ENCODE data around the gene PSMG4. TPM values are rescaled to one million over a fixed set of nuclear protein-coding genes. Genes with fewer than 3 reads are reported as not detected.

Gene PSMG4
- total and polyA plus RNA-seq, 8 donors: 4.0 to 92.7 (median 27.4) TPM

GRCh38 chr6:3268680-3269079 lies 9.9 kb downstream of the PSMG4 start:
- intact Hi-C loops (cut with DNase I; ENCODE audit: low total_unique reads): no loop called here
- no peak for DNase-seq
- H3K27me3 ChIP-seq: no peaks in the 10 kb centered on the region
- H3K36me3 ChIP-seq: peaks cover 15 to 83% (median 72%) of the 10 kb centered on the region in 4 donors
- H3K4me3 ChIP-seq: no peak overlapping the region
- 75 to 89% (median 81%) methylated on average over 10 to 11 of the region's 11 CpGs for whole genome bisulfite sequencing, 5 donors
- H3K4me1 ChIP-seq: peaks cover 0 to 25% (median 12%) of the 10 kb centered on the region in 4 donors
- no peaks in the 10 kb centered on the region for H3K9me3 ChIP-seq
- no peak overlapping the region for H3K27ac ChIP-seq
- TF ChIP-seq POLR2A (IDR thresholded peaks at IDR 0.05): no peak
- TF ChIP-seq, protein P1, sequence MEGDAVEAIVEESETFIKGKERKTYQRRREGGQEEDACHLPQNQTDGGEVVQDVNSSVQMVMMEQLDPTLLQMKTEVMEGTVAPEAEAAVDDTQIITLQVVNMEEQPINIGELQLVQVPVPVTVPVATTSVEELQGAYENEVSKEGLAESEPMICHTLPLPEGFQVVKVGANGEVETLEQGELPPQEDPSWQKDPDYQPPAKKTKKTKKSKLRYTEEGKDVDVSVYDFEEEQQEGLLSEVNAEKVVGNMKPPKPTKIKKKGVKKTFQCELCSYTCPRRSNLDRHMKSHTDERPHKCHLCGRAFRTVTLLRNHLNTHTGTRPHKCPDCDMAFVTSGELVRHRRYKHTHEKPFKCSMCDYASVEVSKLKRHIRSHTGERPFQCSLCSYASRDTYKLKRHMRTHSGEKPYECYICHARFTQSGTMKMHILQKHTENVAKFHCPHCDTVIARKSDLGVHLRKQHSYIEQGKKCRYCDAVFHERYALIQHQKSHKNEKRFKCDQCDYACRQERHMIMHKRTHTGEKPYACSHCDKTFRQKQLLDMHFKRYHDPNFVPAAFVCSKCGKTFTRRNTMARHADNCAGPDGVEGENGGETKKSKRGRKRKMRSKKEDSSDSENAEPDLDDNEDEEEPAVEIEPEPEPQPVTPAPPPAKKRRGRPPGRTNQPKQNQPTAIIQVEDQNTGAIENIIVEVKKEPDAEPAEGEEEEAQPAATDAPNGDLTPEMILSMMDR (IDR thresholded peaks at IDR 0.05): no peak
- no peak for TF ChIP-seq EP300 (IDR thresholded peaks at IDR 0.05)
- no peak for TF ChIP-seq POLR2AphosphoS5 (IDR thresholded peaks at IDR 0.05)

GRCh38 chr6:3269281-3269975 lies 10.7 kb downstream of the PSMG4 start:
- Histone ChIP-seq H3K4me3 (no peak overlapping the region), H3K27ac (no peak overlapping the region), H3K4me1 (peaks cover 0 to 24% (median 10%) of the 10 kb centered on the region in 4 donors), H3K36me3 (peaks cover 15 to 83% (median 71%) of the 10 kb centered on the region in 4 donors), H3K9me3 (no peaks in the 10 kb centered on the region), H3K27me3 (no peaks in the 10 kb centered on the region)
- no peak for DNase-seq
- TF ChIP-seq, protein P1 (IDR thresholded peaks at IDR 0.05): no peak
- TF ChIP-seq POLR2A (IDR thresholded peaks at IDR 0.05) (no peak), POLR2AphosphoS5 (IDR thresholded peaks at IDR 0.05) (no peak), EP300 (IDR thresholded peaks at IDR 0.05) (no peak)
- WGBS, 5 donors: 81 to 90% (median 84%) methylated on average over 27 of the region's 27 CpGs
- intact Hi-C loops (cut with DNase I; ENCODE audit: low total_unique reads): no loop called here

GRCh38 chr6:3270258-3270657 lies 11.5 kb downstream of the PSMG4 start:
- intact Hi-C loops (cut with DNase I; ENCODE audit: low total_unique reads): loop anchor here (10.0 kb wide), 1 partner anchor 705 kb away; no protein-coding TSS in a partner anchor
- TF ChIP-seq, protein P1 (IDR thresholded peaks at IDR 0.05): no peak
- TF ChIP-seq POLR2AphosphoS5 (IDR thresholded peaks at IDR 0.05) (no peak), EP300 (IDR thresholded peaks at IDR 0.05) (no peak), POLR2A (IDR thresholded peaks at IDR 0.05) (no peak)
- WGBS, 5 donors: 56 to 71% (median 67%) methylated on average over 12 to 15 of the region's 15 CpGs
- H3K36me3 ChIP-seq: peaks cover 15 to 75% (median 68%) of the 10 kb centered on the region in 4 donors
- DNase-seq: peak; percentile 34 to 51
- peaks cover 0 to 17% (median 9%) of the 10 kb centered on the region in 4 donors for H3K4me1 ChIP-seq
- no peak overlapping the region for H3K27ac ChIP-seq
- no peaks in the 10 kb centered on the region for H3K9me3 ChIP-seq
- no peak overlapping the region for H3K4me3 ChIP-seq
- no peaks in the 10 kb centered on the region for H3K27me3 ChIP-seq

- Histone ChIP-seq H3K4me3 (no peak overlapping the region), H3K36me3 (peaks cover 15 to 83% (median 74%) of the 10 kb centered on the region in 4 donors), H3K9me3 (no peaks in the 10 kb centered on the region), H3K27ac (no peak overlapping the region), H3K27me3 (no peaks in the 10 kb centered on the region), H3K4me1 (peaks cover 0 to 6% (median 4%) of the 10 kb centered on the region in 4 donors)
- intact Hi-C loops (cut with DNase I; ENCODE audit: low total_unique reads): loop anchor here (10.0 kb wide), 1 partner anchor 703 kb away; no protein-coding TSS in a partner anchor
- DNase-seq: no peak
- TF ChIP-seq, protein P1 (IDR thresholded peaks at IDR 0.05): no peak
- no peak for TF ChIP-seq EP300 (IDR thresholded peaks at IDR 0.05)
- no peak for TF ChIP-seq POLR2A (IDR thresholded peaks at IDR 0.05)
- TF ChIP-seq POLR2AphosphoS5 (IDR thresholded peaks at IDR 0.05): no peak
- WGBS, 5 donors: 79 to 86% (median 84%) methylated on average over 13 of the region's 13 CpGs
Measured at GRCh38 chr6:3271756-3272155, 13.0 kb downstream of the PSMG4 start.

Data from stomach (tissue), 9 donors.